NCI-H446 (cell line): ENCODE measurements around the gene NEGR1.
A peak's percentile ranks its signal among the peaks of the same experiment; 100 is the strongest.

Source experiments
- DNase-seq, 2 experiments: peaks; one replicate each; lab custom pipeline; 2025; lab: John Stamatoyannopoulos, UW

NEGR1 gene

DNA sequence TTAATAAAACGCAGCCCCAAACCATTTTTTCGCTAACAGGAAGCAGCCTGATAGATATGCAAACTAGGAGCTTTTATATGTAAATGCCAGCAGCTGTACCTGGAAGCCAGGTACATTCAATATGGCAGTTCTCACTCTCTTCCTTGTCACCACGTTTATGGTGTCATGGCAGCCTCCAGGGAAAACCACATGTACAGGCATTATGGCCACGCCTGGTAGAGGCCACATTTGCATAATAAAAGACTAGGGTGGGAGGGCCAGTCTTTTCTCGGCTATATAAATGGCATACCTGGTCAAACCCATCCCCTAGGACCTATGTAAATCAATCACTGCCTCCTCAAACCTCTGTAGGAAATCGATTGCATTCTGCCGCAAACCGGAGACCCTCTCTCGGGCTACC lies 247.5 kb downstream of the NEGR1 start:
- no peak for DNase-seq

GRCh38 chr1:72023063-72023930 lies 259.0 kb downstream of the NEGR1 start:
- DNase-seq: no peak

GRCh38 chr1:72018562-72018961 lies 263.8 kb downstream of the NEGR1 start:
- DNase-seq: no peak

- no peak for DNase-seq
These were observed 267.3 kb downstream of the NEGR1 start for GRCh38 chr1:72015006-72015405.

- no peak for DNase-seq
These were observed 269.2 kb downstream of the NEGR1 start for GRCh38 chr1:72013161-72013560.

DNA sequence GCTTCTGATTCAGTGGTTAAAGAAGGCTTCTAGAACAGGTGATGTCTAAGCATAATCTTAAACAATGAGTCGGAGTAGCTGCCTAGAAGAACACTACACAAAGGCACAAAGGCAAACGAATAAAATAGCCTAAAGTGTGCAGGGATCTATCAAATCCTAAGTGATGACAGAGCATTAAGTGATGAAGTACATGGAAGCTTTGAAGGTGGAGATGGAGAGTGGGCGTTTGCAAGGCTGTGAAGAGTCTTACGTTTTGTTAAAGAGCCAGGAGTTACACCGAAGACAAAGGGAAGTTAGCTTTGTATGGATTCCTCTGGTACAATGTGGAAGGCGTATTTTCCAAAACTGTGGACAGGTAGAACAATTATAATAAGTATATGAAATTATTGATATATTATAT lies 270.6 kb downstream of the NEGR1 start:
- no peak for DNase-seq

- no peak for DNase-seq
These were observed 272.3 kb downstream of the NEGR1 start for GRCh38 chr1:72010094-72010431.

DNA sequence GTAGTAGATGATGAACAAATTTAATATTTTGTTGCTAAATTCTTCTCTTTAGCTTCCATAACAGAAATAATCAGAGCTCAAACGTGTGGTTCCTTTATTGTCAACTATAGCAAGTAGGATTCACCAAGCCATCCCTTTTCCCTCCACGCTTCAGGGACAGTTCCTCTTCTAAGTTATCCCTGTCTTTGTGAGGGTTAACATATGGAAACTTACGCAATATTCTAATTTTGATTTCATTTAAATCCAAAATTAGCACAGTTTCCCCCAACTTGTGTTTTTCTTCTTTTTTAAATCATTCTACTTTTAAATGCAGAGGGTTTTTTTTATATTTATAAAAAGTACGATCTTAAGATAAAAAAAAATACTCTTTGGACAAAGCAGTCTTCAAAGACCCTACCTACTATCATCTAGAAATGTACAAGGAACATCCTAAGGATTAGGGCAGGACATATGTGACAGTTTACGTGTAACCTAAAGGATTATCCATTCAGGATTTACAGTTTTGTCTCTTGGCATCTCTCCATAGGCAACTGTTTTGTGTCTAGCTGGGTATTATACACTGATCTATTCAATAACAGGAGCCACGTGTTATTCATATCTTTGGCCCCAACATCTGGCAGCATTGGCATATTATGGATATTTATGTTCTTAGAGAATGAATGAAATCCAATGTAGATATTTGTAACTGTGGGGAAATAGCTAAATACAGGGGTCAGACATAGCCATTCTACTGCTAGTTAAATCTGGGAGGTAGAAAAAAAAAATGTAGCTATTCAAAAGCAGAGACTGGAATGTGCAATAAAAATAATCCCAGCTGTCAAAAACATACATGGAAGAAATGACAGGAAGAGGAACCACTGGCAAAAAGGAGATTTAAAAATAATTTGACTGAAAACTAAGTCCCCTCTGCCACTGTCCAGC lies 272.9 kb downstream of the NEGR1 start:
- peak in 1 of 2 experiments; percentile 28 for DNase-seq

- no peak for DNase-seq
These were observed 275.0 kb downstream of the NEGR1 start for GRCh38 chr1:72007312-72007711.

GRCh38 chr1:72006092-72006491 lies 276.2 kb downstream of the NEGR1 start:
- no peak for DNase-seq

GRCh38 chr1:72003092-72003491 lies 279.2 kb downstream of the NEGR1 start:
- DNase-seq: peak in 1 of 2 experiments; percentile 2

GRCh38 chr1:72000809-72001208 lies 281.5 kb downstream of the NEGR1 start:
- no peak for DNase-seq

DNA sequence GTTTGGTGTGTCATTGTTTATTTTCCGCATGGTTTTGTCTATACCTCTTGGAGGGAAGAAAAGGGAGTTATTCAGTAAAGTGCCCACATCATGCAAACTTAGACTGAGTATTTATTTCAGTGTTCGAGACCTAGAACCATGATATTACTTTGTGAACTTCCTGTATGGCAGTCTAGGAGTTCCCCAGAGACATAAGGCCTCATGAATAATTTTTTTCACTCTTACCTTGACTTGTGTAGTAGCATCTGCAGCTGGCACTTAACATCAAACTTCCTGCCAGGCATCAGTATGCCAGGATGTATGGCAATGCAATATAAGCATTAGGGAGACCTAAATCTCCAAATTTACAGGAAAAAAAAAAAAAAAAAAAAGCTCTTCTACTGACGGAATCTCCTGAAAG lies 287.7 kb downstream of the NEGR1 start:
- DNase-seq: no peak

DNA sequence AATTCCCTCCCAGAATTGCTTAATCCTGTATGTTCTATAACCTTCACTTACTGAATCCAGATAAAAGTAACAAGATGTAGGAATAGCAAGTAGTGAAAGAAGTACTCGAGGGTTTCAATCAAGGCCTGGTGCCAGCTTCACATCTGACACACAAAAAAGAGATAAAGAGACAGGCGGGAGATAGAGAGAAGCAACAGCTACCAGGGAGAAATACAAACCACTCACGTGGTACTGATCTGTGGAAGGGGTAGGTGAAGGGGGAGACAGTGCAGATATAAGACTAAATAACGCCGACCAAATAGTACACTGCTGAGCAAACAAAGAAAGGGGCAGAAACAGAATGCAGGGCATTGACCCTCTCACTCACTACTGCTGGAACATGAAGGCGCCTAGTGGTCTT lies 295.2 kb downstream of the NEGR1 start:
- no peak for DNase-seq

GRCh38 chr1:71986160-71986559 lies 296.2 kb downstream of the NEGR1 start:
- DNase-seq: no peak

DNA sequence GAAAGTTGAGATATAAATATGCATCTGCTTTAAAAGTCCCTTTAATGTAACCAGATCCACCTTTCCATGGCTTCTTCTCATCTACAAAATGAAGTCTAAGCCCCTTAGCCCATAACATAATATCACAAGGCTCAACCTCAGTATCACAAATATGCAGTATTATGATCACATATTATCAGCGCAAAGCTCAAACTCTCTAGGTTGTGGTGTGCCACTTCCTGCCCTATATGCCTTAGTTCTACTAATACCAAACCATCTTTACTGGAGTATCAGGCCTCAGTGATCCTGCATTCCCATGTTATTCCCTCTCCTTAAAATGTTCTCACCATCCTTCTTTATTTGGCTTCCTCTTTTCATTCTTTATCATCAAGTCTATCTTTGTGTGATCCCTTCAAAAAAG lies 301.8 kb downstream of the NEGR1 start:
- no peak for DNase-seq

DNA sequence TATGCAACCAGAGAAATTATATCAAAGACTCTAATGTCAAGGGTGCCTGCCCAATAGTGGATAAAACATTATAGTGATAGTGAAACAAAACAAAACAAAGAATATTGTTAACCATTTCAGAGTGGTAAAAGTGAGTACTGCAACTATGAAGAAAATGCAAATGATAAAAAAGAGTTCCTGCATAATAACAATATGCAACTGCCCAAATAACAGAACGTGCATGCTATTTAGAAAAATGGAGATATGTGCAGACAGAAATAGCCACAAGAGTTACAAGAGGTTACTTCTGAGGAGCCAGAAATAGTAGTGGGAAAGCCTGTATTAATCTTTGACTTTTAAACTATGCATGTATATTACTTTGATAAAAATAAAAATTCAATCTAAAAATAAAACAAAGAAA lies 302.5 kb downstream of the NEGR1 start:
- no peak for DNase-seq

- no peak for DNase-seq
These were observed 314.7 kb downstream of the NEGR1 start for GRCh38 chr1:71967670-71968069.

DNA sequence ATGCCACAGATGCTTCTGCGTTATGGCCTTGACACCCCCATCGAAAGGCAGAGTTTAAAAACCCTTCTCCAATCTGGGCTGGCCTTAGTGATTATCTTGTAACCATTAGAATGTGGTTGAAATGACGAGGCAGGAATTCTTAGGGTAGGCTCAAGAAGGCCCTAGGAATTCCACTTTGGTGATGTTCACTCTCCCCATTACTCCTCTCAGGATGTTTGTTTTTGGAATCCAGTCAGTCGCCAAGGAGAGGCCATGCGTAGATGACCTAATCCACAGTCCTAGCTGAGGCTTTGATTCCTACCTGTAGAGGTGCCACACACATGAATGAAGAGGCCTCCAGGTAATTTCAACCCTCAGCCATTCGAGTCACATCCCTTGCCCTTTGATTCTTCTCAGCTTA lies 318.2 kb downstream of the NEGR1 start:
- DNase-seq: no peak

GRCh38 chr1:71956613-71957285 lies 325.6 kb downstream of the NEGR1 start:
- DNase-seq: no peak

- no peak for DNase-seq
These were observed 331.8 kb downstream of the NEGR1 start for GRCh38 chr1:71950579-71950978.

- no peak for DNase-seq
These were observed 332.7 kb downstream of the NEGR1 start for GRCh38 chr1:71949681-71950080.

DNA sequence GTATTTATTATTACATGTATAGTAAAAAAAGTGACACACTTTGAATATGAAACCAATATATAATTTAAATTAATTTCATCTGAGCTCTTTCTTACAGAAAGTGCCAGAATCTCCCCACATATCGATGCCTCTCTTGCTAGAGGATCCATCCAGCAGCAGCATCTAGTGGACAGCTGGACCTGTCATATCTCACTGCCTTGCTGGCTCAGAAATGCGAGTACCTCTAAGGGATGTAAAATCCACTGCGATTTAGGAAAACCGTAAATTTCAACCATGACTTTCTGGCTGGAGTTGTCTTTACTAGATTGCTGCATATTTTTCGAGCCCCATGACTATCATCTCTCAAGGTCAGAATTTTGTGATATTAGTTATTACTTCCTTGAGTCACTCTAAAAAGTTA lies 333.8 kb downstream of the NEGR1 start:
- DNase-seq: peak in 1 of 2 experiments; percentile 15
